Activated T-helper 17 cell treated with anti-CD3 and anti-CD28 coated beads, Interleukin-2, amount 50 U/mL, for 72 hours (primary cell): ENCODE measurements around the gene RBKS. TPM values are rescaled to one million over a fixed set of nuclear protein-coding genes. Genes with fewer than 3 reads are reported as not detected.
A peak's percentile ranks its signal among the peaks of the same experiment; 100 is the strongest.

ENCODE experiments used
- ATAC-seq: fragments of 150-1000 bp; cut with Tn5 transposase; replicated peaks from 2 replicates; pipeline ENCODE4 v1.10.0; 2021; ENCODE audit warnings: mild to moderate bottlenecking, moderate library complexity
- H3K27ac Mint-ChIP-seq: one replicate; pipeline ENCODE4 v1.8.0; 2022; ENCODE audit warnings: mixed read lengths
- H3K27me3 Mint-ChIP-seq: one replicate; pipeline ENCODE4 v1.8.0; 2022; ENCODE audit warnings: mixed read lengths
- H3K36me3 Mint-ChIP-seq: one replicate; pipeline ENCODE4 v1.8.0; 2022; ENCODE audit warnings: low read depth, mild to moderate bottlenecking, mixed read lengths
- H3K4me1 Mint-ChIP-seq: one replicate; pipeline ENCODE4 v1.8.0; 2022; ENCODE audit warnings: mixed read lengths
- H3K4me3 Mint-ChIP-seq: one replicate; pipeline ENCODE4 v1.8.0; 2022; ENCODE audit warnings: mild to moderate bottlenecking, mixed read lengths
- H3K9me3 Mint-ChIP-seq: one replicate; pipeline ENCODE4 v1.8.0; 2022; ENCODE audit warnings: mixed read lengths
- total RNA-seq, 2 donors: library from RNA; stranded (reverse); gene quantifications; one replicate each; pipeline ENCODE4 v1.2.3, GENCODE V29; 2022

RBKS gene
- total RNA-seq, result 10 to 100 TPM in 1 of 2 donors, 1 to 10 TPM in 1; 7.7 to 10.0 TPM

DNA sequence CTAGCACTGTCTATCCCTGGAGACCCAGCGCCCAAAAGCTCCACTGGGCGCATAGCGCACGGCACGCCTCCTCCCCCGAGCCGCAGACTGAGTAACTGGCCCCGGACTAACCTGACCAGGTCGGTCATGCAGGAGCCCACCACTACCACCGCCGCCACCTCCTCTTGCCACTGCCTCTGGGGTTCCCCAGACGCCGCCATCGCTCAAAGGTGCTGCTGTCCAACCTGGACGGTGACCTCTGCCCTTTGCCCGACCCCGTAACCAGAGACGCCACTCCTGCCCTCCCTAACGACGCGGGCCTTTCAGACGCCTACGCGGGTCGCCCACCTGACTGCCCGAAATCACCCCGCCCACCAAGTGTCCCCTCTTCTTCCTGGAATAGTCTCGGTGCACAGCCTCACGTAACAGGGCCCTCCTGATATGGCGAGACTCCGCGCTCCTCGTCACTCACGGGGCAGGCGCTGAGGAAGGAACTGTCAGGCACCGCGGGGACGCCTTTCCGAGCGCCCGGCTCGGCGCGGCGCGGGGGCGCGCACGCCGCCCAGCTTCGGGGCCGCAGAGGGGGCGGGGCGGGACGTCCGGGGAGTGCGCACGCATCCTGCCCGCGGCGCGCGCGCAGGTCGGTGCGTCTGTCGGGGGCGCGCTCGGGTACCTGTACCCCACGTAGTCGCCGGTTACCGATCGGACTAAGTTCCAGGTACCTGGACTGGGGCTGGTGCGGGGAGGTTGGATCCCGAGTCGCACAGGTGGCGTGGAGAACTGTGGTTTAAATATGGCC is at the start of gene RBKS, which contains the start of gene BABAM2:
Gene RBKS, minus strand, starts transcription at position 242 of the 778 bp plus-strand sequence. Its CDS starts 42 bp downstream, at position 200.
Gene BABAM2, plus strand, starts transcription at position 584 of the 778 bp plus-strand sequence. CDS start 3,828 bp downstream, outside the sequence.
- peak within 1 kb of the TSS; percentile 95 for H3K4me3 Mint-ChIP-seq
- peak within 1 kb of the TSS; percentile 100 for H3K27ac Mint-ChIP-seq
- H3K9me3 Mint-ChIP-seq, result peaks cover 4% of the 10 kb centered on the region
- ATAC-seq, result peak; percentile 91
- peaks cover 37% of the 10 kb centered on the region for H3K4me1 Mint-ChIP-seq
- H3K27me3 Mint-ChIP-seq, result no peaks in the 10 kb centered on the region
- peaks cover 49% of the 10 kb centered on the region for H3K36me3 Mint-ChIP-seq

DNA sequence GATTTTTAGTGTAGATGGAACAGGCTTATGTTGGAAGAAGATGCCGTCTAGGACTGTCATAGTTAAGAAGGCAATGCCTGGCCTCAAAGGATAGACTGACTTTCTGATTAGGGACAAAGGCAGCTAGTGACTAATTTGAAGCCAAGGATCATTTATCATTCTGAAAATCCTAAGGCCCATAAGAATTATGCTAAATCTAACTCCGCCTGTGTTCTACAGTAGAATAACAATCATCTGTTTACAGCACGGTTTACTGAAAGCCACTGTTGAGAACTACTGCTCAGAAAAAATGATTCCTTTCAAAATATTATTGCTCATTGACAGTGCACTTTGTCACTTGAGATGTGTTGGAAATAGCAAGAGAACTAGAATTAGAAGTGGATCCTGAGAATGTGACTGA is 44.8 kb upstream of the RBKS start:
- Mint-ChIP-seq H3K27me3 (no peaks in the 10 kb centered on the region), H3K9me3 (no peaks in the 10 kb centered on the region), H3K27ac (no peak overlapping the region), H3K4me1 (no peaks in the 10 kb centered on the region), H3K4me3 (no peak overlapping the region), H3K36me3 (peaks cover 26% of the 10 kb centered on the region)
- ATAC-seq, result no peak

DNA sequence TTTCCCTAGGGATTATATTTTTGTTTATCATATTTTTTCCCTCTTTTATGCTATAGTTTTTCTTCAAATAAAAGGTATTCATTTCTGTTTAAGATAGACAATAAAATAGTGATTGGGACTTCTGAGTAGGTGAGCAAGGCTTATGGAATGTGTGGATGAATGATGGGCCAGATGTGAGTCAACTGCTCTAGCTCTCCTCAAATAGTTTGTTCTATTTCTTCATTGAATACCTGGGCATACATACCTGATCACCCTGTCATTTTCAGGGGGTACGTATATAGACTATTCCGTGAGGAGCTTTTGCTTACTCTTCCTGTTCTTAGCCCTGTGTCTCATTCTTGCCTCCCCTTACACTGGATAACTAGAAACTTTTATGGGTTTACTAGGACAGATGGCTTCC is 42.2 kb upstream of the RBKS start:
- Mint-ChIP-seq H3K4me1 (no peaks in the 10 kb centered on the region), H3K27ac (no peak overlapping the region), H3K27me3 (no peaks in the 10 kb centered on the region), H3K9me3 (no peaks in the 10 kb centered on the region), H3K4me3 (no peak overlapping the region), H3K36me3 (peaks cover 35% of the 10 kb centered on the region)
- no peak for ATAC-seq

DNA sequence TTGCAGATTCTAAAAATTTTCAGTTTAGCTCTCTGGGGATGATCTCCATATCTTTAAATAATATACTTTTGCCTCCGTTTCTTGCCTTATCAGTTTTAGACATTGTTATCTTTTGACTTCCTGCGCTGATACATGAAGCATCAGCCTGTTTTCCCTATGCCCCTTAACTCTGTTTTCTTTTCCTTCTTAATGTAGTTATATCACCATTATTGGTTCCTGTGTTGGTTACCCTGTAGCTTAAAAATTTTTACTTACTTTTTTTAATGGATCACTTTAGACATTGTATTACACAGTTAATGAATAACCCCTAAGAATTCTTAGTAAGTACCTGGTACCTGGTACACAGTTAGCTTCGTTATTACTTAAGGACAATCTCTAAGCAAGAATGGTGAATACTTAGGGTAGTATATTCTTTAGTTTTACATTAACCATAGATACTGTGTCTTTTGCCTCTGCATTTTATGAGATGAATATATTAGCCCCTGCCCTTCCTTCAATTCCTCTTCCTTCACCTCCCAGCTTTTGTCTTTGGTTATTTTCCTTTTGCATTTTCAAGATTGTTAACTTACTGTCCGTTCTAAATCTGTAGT is 41.3 kb upstream of the RBKS start:
- no peaks in the 10 kb centered on the region for H3K27me3 Mint-ChIP-seq
- no peaks in the 10 kb centered on the region for H3K4me1 Mint-ChIP-seq
- peaks cover 41% of the 10 kb centered on the region for H3K36me3 Mint-ChIP-seq
- H3K4me3 Mint-ChIP-seq, result no peak overlapping the region
- no peaks in the 10 kb centered on the region for H3K9me3 Mint-ChIP-seq
- ATAC-seq, result no peak
- H3K27ac Mint-ChIP-seq, result no peak overlapping the region

DNA sequence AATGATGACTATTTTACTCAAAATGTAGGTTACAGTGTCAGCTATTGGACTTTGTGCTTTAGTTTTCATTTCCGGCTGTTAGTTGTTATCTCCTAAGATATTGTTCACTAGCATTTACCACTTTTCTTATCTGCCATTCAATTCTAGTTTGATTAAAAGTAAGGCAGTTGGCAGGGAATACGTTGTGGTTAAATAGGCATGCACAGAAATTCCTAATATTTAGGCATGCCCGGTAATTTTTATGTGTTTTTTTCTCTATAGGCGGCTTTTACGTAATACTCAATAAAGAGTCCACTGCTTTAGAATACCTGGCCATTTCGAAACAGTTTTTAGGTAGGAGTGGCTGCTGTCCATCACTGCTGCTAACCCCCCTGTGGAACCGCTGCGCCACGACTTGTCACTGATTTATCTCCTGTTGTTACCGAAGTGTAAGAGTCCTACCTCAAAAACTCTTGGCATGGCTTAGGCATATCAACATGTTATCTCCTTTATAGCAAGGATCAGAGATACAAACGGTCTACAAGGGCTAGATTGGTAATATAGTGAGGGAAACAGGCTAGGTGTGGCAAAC is 39.8 kb upstream of the RBKS start:
- Mint-ChIP-seq H3K36me3 (peaks cover 47% of the 10 kb centered on the region), H3K4me3 (no peak overlapping the region), H3K9me3 (no peaks in the 10 kb centered on the region), H3K4me1 (no peaks in the 10 kb centered on the region), H3K27me3 (no peaks in the 10 kb centered on the region), H3K27ac (no peak overlapping the region)
- no peak for ATAC-seq

DNA sequence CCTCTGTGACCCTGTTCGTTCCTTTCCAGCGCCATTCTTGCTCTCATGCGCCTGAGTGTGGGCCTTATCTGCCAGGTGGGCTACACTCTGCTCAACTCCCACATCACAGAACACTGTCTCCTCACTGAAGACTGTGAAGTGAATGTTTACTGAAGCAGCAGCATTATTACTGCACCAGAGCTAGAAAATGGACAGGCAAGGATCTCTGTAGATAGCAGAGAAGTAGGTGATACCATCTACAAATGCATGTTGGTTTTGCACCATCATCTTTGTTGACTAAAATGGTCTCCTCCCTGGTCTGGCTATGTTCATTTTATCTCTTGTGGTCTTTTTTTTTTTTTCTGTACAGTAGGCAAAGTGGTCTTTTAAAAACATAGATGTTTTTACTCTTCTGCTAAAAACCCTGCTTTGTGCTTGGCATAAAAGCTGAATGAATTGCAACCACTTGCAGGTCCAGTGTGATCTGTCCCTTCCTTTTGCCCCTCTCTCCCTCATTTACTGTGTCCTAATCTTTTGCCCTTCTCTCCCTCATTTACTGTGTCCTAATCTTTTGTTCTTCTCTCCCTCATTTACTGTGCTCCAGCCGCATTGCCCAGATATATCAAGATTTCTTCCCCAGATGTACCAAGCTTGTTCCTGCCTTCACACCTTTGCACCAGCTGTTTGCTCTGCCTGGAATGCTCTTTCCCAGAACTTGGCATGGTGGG is 35.7 kb upstream of the RBKS start:
- H3K4me3 Mint-ChIP-seq, result no peak overlapping the region
- no peaks in the 10 kb centered on the region for H3K27me3 Mint-ChIP-seq
- no peaks in the 10 kb centered on the region for H3K4me1 Mint-ChIP-seq
- H3K36me3 Mint-ChIP-seq, result peaks cover 28% of the 10 kb centered on the region
- no peaks in the 10 kb centered on the region for H3K9me3 Mint-ChIP-seq
- ATAC-seq, result no peak
- peak overlapping the region; percentile 4 for H3K27ac Mint-ChIP-seq

DNA sequence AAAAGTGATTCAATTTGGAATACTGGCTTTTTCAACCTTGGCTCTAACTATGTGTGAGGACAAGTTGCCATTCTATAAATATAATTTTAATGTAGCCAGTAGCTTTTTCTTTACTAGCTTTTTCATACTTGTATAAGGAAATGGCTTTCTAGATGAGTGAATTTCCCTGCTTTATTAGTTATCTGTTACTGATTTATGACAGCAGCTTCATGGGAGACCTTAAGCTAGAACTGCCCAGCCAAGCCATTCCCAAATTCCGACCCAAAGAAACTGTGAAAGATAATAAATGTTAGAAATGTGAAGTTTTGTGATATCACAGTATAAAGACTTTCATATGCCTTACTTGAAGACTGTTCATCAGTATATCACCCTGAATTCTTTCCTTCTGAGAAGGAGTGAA is 32.7 kb upstream of the RBKS start:
- H3K9me3 Mint-ChIP-seq, result no peaks in the 10 kb centered on the region
- H3K4me3 Mint-ChIP-seq, result no peak overlapping the region
- no peaks in the 10 kb centered on the region for H3K27me3 Mint-ChIP-seq
- peaks cover 9% of the 10 kb centered on the region for H3K4me1 Mint-ChIP-seq
- no peak overlapping the region for H3K27ac Mint-ChIP-seq
- peaks cover 14% of the 10 kb centered on the region for H3K36me3 Mint-ChIP-seq
- no peak for ATAC-seq

DNA sequence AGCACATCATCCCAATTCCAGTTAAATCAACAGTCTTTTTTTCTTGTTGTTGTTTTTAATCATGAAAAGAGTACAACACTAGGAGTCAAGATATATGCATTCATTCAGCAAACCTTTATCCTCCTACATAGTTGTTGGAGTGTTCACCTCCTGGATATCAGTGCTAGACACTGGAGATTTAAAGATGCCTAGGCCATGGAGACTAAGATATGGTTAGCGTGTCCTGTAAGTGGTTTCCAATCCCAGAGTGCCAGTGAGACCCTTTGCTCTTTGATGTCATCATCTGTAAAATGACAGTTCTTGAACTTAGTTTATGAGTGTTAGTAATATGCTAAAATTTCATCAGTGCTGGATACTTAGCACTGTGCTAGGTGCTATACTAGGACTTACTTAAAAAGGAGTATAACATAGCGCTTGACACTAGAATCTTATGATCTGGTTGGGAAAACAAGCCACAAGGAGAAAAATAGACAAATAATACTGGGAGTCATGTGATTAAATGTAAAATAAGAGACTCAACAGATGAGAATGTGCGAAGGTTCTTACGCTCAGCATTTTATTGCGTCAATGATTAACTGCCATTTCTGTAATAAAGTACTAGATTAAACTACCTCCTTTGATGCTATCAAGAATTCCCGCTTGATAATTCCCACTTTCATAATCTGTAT is 31.8 kb upstream of the RBKS start:
- Mint-ChIP-seq H3K27me3 (no peaks in the 10 kb centered on the region), H3K4me1 (peaks cover 9% of the 10 kb centered on the region), H3K36me3 (peaks cover 8% of the 10 kb centered on the region), H3K9me3 (no peaks in the 10 kb centered on the region), H3K27ac (no peak overlapping the region), H3K4me3 (no peak overlapping the region)
- no peak for ATAC-seq

DNA sequence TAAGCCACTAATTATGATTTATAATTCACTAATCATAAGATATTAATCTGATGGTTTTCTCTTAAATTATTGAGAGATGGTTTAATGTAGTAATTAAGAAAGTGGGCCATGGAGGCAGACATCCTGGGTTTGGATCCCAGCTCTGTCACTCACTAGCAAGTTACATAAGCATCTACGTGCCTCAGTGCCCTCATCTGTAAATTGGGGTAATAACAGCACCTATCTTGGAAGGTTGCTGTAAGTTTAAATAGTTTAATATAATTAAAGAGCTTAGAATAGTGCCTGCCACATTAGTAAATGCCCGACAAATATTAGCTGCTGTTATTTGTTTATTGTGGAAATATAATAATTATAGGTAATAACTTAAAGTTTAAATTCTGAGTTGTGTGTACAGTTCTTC is 31.2 kb upstream of the RBKS start:
- Mint-ChIP-seq H3K36me3 (peaks cover 6% of the 10 kb centered on the region), H3K4me1 (peaks cover 9% of the 10 kb centered on the region), H3K4me3 (no peak overlapping the region), H3K27ac (no peak overlapping the region), H3K9me3 (no peaks in the 10 kb centered on the region), H3K27me3 (no peaks in the 10 kb centered on the region)
- ATAC-seq, result no peak

DNA sequence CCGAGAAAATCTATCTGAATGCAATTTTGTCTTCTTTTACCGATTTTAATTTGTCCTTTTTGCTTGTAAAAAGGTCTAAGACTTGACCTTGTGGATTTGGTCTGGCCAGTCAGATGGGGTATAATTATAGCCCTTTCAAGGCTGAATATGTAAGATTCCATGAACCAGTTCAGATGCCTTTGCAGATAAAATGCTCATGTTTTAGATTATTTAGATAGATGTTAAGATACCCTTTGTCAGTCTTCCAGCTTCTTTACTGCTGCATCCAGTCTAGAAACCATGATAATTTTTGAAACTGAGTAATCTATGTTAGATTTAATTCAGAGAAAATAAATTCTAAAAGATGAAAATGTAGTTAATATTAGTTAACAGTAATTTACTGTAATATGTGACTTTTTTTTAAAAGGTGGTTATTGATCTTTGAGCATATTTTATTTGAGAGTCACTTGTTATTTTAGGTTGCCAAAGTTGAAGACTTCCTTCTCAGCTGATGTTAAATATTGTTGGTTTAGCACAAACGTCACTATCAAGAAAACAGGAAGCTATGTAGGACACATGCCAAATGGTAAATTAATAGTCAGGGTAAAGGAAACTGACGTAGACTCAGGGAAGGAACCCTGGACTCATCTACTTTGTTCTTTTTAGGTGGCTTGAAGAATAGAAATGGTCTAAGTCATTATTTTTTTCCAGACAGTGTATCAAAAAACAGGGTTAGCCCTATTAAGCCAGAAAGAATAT is 30.1 kb upstream of the RBKS start:
- Mint-ChIP-seq H3K9me3 (no peaks in the 10 kb centered on the region), H3K27ac (no peak overlapping the region), H3K36me3 (no peaks in the 10 kb centered on the region), H3K4me3 (peak overlapping the region; percentile 53), H3K27me3 (no peaks in the 10 kb centered on the region), H3K4me1 (peaks cover 9% of the 10 kb centered on the region)
- ATAC-seq, result peak; percentile 54

DNA sequence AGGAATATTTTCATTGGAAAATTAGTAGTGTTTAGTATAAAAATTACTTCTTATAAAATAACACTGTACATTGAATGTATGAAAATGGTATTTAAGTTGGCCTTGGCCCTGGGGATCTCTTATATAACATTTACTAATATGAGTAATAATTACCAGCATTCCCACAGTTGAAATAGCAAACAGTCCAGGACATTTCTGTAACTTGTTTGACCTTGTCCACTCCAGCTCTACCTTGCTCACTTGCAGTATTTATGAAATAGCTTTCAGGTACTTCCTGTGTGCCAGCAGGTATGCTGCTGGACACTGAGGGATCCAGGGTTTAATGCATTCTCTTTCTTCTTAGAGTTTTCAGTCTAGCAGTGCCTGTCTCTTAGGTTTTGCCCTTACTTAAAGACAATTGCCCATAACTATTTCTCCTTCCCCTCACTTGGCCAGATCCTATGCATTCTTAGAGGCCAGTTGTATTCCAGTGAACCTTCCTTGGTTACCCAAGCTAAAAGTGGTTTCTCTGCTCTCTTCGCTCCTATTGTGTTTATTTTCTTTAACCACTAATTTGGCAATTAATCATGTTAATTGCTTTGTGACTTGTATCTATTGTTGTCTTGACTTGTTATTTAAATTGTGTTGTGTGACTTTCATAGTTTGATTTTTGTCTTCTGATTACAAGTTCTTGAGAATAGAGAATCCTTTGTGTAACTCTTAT is 26.3 kb upstream of the RBKS start:
- Mint-ChIP-seq H3K4me3 (no peak overlapping the region), H3K27ac (no peak overlapping the region), H3K27me3 (no peaks in the 10 kb centered on the region), H3K9me3 (no peaks in the 10 kb centered on the region), H3K36me3 (no peaks in the 10 kb centered on the region), H3K4me1 (peaks cover 15% of the 10 kb centered on the region)
- ATAC-seq, result no peak

DNA sequence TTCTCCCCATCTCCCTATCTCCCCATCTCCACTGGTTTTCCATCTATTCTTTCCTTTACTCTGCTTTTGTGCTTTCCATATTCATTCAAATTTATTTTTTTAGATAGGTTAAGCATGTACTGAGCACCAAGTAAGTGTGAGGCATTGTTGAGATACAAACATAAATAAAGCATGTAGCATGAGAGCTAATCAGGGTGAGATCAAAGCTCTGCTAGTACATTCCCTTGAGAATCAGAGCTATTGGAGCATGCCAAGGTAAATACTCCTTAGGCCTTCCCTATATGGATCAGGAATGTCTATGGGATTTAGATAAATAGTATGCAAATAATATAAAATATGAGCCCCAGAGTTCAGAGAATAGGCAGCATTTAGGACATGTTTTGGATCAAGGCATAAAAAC is 25.7 kb upstream of the RBKS start:
- no peak for ATAC-seq
- H3K4me1 Mint-ChIP-seq, result peaks cover 18% of the 10 kb centered on the region
- H3K27ac Mint-ChIP-seq, result no peak overlapping the region

DNA sequence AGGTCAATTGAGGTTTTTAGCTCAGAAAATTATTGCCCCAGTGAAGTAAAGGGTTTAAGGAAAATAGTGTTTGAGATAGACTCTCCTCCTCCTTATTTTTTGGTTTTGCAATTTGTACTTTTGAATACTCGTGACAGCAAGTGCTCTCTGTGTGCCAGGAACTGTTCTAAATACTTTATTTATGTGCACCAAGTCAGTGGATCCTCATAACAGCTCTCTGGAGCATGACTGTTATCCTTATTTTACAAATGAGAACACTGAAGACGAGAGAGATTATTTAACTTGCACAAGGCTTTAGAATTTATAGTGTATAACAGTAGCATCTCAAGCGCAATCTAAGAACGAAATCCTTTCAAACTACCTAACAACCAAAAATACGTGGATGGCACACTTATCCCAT is 25.0 kb upstream of the RBKS start:
- H3K27me3 Mint-ChIP-seq, result no peaks in the 10 kb centered on the region
- no peak overlapping the region for H3K4me3 Mint-ChIP-seq
- peaks cover 14% of the 10 kb centered on the region for H3K4me1 Mint-ChIP-seq
- H3K36me3 Mint-ChIP-seq, result no peaks in the 10 kb centered on the region
- H3K9me3 Mint-ChIP-seq, result no peaks in the 10 kb centered on the region
- ATAC-seq, result no peak
- no peak overlapping the region for H3K27ac Mint-ChIP-seq

More for the DNA sequence above, 25.7 kb upstream of the RBKS start:
- Mint-ChIP-seq H3K27me3 (no peaks in the 10 kb centered on the region), H3K9me3 (no peaks in the 10 kb centered on the region), H3K36me3 (no peaks in the 10 kb centered on the region), H3K4me3 (no peak overlapping the region)
